ENCODE data around the gene BLOC1S5.

Gene BLOC1S5, protein sequence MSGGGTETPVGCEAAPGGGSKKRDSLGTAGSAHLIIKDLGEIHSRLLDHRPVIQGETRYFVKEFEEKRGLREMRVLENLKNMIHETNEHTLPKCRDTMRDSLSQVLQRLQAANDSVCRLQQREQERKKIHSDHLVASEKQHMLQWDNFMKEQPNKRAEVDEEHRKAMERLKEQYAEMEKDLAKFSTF

DNA sequence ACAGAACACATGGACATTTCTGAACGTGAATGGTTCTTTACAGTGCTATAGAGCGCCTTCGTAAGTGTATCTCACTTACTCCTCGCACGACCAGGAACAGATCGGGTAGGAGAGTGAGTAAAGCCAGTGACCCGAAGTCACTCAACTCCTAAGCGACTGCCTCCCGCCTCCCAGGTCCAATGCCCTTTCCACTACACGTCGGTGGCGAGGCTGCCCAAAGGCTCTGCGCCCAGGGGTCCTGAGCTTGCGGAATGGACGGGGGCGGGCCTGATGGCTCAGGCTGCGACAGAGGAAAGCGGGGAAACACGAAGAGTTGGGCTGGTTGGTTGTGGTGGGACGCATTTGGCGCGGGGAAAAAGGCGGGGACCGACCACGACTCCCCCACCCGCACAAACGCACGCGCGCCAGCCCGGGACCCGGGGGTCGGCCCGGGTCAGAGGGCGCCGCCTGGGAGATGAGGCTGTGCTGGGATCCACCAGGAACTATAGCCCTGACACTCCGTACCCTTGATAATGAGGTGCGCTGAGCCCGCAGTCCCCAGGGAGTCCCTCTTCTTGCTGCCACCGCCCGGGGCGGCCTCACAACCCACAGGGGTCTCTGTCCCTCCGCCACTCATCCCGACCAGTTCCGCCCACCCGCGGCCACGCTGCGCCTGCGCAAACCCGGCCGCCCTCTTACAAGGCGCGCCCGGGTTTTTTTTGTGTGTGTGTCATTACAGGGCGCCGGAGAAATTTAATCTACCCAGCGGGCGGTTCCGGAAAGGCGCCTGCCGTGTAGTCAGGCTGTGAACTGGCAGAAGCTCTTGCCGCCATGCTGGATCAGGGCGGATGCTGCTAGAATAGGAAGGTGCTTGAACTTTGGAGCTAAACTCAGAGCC lies at the start of gene BLOC1S5:
Gene BLOC1S5 (minus strand): TSS at position 629 of the 877 bp plus-strand sequence. CDS start 13 bp downstream, at position 616.
- peak; percentile 99 for DNase-seq

DNA sequence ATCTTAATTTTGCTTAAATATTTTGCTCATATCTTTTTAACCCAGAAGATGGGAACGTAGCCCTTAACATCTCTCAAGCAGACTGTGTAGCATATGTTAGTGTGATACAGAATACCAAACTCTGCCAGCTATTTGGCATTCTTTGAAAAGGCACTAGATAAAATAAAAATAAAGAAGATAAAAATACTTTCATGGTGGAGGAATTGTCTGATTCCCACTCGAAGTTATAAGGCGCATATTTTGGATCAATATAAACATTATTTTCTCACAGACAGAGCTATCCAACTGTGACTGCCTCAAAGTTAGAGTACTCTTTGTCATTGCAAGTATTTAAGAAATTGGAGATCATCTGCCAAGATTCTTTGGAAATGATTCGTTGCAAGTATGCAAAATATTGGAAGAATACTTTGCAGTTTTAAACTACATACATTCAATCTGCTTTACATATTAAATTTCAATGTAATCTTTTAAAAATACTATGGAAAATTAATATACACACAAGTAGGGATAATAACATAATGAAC lies 49.0 kb upstream of the BLOC1S5 start:
- no peak for DNase-seq

DNA sequence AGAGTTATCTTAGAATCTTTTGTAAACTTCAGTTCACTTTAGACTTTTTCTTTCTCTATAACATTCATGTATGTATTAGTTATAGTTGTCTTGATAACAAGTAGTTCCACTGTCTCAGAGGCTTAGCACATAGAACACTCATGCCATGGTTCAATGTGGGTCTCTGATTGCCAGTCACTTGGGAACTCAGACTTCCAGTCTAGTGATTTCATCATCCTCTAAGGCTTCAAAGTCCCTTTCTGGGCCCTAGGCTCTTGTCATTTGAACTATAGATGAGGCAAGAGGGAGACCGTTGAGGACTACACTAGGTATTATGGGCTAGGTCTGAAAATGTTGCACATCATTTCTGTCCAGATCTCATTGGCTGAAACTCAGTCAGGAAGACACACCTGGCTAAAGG lies 46.5 kb upstream of the BLOC1S5 start:
- DNase-seq: no peak

DNA sequence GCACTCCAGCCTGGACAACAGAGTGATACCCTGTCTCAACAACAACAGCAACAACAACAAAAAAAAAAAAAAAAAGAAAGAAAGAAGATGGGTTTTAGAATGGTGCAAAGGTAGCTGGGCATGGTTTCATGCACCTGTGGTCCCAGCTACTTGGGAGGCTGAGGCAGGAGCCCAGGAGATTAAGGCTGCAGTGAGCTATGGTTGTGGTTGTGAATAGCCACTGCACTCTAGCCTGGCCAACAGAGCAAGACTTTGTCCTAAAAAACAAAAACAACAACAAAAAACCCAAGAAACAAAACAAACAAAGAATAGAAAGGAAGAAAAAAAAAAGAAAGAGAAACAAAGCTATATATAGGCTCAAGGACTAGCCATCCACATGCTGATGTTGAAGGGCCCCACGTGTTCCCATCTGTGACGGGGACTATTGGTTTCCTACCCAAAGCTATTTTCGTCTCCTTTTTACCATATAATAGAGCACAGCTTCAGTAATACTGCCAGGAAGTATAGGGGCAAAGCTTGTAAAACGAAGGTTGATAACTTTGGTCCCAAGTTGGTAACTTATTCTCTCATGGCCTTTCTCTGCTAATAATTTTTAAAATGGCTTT lies 46.0 kb upstream of the BLOC1S5 start:
- DNase-seq: no peak

DNA sequence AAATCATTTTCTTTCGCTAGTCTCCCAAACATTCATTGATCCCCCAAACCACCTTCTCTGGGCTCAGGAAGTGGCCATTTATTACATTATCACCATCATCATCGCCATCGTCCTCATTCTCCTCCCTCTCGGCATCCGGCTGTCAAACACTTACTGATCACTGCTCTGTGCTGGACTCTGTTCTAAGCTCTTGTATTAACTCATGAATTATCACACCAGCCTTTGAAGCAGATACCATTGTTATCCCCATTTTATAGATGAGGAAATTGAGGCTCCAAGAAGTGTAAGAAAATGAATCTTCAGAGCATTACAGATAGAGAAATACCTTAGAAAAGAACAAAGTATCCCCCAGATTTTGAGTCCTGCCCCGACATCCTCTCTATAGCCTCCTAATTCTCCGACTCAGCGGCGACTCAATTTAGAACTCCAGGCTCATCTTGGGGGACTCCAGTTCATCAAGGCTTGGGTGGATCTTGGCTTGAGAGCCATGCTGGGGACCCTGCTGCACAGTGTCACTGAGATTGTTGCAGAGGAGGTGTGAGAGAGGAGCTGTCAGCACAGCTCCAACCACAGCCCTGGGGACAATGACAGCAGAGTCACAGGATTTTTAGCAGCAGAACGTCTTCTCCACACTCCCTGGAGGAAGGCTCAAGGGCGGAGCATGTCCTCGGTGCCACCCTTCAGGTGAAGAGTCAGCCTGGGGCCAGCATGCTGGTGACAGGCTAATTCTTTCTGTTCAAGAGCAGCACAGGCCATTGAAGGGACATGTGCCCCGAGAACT lies 44.8 kb upstream of the BLOC1S5 start:
- DNase-seq: no peak

DNA sequence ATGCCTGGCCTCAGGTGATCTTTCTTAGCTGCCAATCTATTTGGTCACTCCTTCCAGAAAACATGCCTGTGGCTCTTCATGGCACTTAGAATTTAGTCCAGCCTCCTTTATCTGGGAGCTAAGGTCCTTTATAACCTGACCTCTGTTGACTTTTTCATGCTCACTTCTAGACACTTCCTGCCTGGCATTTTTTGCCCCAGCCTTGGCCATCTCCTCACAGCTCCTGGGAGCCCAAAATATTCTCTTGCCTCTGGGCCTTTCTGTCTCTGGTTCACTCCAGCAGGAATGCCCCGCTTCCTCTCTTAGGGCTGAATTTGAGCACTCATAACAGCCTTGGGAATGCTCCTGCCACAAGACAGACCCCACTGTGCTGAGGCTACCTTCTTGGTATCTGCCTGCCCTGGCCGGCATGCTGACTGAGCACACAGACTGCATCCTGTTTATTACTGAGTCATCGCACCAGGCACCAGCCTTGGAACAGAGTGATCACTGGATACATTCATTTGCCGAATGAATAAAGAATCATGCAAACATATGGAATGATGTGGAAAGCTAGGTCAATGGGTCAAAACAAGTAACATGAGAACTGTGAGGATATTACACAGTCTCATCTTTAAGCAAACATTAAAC lies 44.0 kb upstream of the BLOC1S5 start:
- DNase-seq: no peak

DNA sequence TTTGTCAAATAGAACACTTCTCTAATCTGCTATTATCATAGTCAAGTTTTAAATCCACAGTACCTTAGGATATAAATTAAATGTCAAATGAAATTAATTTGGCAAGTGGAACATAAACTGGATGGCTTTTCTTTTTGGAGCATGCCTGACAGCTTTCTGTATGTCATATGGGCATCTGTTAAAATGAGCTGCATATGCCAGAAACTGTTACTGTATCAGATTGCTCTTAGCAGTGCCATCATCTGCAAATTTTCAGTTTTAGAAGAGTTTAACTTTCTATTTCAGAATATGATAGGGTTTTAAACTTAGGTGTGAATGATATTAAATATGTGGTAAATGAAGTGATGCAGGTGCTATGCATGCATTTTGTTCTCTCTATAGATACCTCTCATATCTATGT lies 41.6 kb upstream of the BLOC1S5 start:
- peak; percentile 29 for DNase-seq

DNA sequence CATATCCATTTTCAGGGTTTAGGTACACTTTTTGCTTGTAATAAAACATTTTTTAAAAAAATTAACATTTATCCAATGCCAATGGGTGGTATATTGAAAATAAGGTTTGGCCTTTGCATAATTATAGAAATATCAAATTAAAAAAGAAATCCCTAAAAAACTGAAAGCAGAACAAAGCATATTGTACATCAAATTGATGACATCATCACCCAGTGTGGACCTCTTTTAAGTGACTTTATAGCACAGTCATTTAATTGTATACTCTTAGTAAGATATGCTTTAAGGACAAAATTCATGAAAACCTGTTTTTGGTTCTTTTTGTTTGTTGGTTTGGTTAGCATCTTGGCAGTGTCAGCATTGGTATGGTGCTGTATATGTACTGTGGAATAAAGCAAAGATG lies 39.5 kb upstream of the BLOC1S5 start:
- no peak for DNase-seq

DNA sequence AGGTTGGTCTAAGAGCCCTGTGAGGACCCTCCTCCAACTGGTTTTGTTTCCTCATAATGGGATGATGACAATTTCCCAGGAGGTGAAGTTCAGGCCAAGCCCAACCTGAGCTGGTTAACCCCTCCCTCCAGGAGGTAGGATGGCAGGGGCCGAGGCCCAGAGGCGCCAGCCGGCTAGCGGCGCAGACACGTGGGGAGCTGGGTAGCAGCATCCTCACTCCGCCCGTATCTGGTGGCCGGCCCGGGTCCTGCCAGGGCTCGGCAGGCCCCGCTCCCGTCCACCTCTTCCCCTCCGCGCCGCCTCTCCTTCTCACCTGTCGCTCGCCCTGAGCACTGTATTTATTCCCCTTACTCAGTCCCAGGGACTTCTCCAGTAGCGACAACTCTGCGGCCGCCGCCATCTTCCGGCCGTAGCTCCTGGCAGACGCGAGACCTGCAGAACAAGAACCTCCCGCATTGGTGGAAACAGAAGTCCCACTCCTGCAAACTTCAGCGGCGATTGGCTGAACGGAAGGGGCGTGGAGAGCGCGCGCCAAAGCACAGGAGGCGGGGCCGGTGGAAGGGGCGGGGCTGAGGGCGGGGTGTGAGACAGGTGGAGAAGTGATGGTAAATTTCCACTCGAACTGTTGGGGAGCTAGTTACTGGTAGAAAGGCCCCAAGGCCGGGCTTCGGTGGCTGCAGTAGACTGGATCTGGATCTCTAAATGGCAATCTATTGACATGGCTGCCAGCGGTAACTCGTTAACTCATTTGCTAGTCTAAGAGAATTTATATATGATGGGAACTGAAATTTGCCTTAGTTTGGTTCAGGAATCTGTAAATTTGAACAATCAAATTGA lies 38.2 kb upstream of the BLOC1S5 start, which contains the start of gene EEF1E1:
Gene EEF1E1 (minus strand): TSS at position 427 of the 837 bp plus-strand sequence. CDS start 27 bp downstream, at position 400.
- peak; percentile 92 for DNase-seq

DNA sequence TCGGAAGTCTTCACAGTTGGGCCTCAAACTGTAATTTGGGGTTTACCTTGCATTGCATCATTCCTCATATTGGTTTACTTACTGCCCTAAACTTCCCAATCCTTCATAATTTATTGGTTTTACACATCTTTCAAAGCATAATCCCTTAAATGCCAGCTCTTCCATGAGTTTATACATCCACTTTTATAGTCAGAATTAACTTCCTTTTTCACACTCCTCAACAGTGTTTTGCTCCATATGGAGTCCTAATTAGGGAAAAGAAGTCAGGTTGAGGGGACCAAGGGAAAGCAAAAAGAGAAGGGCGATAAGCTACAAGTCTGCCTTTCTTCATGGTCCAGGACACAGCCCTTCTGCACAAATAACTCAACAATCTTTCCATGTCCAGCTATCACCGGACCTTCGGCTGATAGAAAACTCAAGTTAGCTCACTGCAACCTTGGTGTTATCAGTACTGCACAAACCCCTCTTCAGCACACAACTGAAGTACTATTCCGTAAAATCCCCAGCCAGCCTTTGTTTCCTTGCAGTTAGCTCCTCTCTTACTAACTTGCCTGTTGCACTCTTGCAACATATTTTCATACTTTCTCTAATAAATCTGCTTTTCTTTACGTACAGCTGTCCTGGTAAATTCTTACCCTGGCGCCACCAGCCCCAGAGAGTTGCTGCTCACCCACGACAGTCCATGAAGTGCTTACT lies 36.1 kb upstream of the BLOC1S5 start:
- no peak for DNase-seq

DNA sequence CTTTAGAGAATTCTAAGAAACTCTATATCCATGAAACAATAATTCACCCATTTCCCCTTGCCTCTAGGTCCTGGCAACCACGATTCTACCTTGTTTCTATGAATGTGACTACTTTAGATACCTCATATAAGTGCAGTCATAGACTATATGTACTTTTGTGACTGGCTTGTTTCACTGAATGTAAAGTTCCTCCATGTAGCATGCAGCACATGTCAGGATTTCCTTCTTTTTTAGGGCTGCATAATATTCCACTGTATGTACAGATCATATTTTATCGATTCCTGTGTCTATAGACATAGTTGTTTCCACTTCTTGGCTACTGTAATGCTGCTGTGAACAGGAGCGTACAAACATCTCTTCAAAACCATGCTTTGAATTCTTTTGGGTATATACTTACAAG lies 26.5 kb upstream of the BLOC1S5 start:
- no peak for DNase-seq

DNA sequence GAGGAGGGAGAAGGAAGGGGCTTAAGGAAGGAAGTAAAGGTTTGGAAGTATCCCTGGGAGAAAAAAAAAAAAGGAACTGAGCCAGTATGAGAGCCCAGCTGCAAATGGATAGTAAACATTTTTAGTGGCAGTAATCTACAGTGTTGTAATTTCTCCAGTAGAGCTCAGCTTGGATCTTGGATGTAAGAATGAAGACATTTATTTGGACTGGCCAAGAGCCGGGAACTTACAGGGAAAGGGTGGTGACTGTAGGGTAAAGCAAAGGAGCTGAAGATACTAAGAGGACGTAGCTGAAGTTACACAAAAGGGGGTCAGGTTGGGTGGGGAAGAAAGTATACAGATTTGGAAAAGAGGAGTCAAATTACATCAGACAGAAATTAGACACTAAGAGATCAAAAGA lies 24.7 kb upstream of the BLOC1S5 start:
- no peak for DNase-seq

DNA sequence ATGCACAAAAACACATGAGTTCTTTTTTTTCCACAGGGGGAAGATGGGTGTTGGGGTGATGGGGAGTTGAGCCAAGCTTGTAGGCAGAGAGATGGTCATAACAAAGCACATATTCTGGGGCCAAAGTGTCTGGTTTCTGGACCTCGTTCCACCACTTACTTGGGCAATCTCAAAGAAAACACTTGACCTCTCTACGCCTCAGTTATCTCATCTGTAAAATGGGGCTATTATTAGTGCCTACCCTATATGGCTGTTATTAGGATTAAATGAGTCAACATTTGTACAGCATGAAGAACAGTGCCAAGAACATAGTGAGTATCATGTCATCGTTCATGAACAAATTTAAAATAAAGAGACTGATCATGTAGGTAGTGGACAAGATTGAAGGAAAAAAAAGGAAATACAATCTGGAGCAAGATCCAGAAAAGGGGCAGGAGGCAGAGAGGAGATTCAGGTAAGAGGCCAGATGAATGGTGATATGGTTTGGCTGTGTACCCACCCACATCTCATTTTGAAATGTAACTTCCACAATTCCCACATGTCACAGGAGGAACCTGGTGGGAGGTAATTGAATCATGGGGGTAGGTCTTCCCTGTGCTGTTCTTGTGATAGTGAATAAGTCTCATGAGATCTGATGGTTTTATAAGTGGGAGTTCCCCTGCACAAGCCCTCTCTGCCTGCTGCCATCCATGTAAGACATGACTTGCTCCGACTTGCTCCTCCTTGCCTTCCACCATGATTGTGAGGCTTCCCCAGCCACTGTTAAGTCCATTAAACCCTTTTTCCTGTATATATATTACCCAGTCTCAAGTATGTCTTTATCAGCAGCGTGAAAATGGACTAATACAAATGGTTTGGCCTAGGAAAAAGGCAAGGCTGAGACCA lies 23.9 kb upstream of the BLOC1S5 start:
- DNase-seq: no peak

DNA sequence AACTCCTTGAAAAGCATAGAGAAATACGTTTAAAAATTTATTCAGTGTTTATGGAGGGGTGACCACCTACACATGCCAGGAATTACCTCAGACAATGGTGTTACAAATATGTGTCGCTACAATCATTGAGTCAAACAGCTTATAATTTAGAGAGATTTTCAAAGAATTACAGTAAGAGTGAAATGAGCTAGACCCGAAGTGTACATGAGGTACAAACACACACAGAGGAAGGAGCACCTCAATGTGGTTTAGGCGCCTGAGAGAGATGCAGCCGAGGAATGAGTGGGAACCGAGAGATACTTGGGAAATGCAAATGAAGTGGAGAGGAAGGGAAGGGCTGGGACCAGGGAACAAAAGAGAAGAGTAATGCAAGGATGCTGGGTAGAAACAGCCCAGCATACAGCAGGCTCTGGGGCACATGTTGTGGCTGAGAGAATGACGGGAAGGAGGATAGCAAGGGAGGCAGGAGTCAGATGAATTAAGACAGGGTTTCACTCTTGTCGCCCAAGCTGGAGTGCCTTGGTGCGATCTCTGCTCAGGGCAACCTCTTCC lies 22.6 kb upstream of the BLOC1S5 start:
- DNase-seq: no peak

DNA sequence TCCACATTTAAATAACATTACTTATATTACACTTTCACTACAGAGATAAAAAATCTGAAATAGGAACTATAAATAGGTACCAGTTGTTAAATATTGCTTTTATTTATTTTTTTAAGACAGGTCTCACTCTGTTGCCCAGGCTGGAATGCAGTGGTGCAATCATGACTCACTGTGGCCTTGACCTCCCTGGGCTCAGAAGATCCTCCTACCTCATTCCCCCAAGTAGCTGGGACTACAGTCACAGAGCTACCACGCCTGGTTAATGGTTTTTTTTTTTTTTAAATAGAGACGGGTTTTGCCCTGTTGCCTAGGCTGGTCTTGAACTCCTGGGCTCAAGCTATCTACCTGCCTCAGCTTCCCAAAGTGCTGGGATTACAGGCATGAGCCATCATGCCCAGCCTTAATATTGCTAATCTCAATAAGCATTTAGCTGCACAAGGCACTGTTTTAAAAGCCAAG lies 20.9 kb upstream of the BLOC1S5 start:
- DNase-seq: no peak

DNA sequence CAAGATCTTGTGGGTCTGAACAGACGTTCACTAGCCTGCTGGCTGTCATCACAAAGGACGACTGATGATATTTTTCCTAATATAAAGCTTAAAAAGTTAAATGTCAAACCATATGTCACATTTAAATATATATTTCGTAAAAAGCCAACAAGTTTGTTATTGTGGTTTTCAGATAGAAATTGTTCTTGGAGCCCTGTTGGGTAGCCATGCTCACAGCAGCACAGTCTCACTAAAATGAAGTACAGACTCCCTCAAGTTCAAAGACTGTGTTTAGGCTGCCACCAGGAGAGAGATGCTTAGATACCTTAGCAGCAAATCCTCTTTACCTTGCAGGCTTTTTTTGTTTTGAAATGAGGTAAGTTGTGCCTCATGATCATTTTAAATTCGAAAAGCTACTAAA lies 20.4 kb upstream of the BLOC1S5 start:
- peak; percentile 8 for DNase-seq

DNA sequence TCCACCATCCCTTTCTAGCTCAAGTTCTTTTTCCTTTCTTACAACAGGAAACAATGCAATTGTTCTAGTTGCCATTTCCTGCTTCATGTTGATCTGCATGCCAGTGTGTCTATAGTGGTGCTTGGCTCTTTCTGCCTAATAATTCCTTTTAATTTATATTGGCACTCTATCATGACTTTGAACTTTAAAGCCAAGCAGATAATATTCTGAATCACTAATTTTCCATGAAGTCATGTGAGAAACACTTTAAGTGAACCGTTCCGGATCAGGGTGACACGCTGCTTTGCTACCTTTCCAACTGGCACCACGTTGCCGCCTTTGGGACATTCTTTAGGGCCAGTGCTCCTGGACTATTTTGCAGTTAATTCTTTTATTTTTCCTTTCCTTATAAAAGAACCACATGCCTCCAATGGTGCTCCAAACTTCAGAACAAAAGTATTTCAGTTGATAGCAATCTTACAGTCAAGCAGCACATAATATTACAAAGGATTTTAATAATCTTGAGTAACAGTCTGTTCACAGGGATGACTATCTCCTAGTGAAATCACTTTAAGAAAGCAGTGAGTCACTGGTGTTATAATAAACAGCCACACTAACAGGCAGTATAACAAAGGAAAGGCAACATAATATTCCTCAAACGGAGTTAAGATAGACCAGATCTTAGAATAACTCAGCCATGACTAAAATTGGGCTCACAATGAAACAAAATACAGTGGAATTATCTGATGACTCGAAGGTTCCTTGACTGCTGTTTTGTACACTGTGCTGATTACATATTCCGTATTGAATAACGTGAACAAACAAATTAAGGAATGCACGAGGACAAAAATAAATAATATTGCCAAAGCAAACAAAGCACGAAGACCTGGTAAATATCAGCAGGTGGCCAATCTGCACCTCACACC lies 19.0 kb upstream of the BLOC1S5 start:
- DNase-seq: no peak

DNA sequence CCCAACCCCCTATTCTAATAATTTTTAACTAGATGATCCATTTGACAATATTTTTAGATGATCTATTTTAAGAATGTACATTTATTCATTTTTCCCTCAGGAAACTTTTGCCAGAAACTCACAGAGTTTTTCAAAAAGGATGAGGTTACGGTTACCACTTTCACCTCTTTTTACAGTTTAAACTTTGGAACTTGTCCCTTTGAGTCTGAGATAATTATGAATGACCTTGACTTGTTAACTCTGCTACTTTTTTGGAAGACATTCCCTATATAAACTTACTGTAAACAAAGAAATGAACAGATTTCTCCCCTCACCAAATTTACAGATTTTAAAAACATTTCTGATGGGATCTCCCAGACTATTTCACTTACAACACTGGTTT lies 18.4 kb upstream of the BLOC1S5 start:
- no peak for DNase-seq
